Measurements from ENCODE around the gene FERMT2.

Gene FERMT2, protein sequence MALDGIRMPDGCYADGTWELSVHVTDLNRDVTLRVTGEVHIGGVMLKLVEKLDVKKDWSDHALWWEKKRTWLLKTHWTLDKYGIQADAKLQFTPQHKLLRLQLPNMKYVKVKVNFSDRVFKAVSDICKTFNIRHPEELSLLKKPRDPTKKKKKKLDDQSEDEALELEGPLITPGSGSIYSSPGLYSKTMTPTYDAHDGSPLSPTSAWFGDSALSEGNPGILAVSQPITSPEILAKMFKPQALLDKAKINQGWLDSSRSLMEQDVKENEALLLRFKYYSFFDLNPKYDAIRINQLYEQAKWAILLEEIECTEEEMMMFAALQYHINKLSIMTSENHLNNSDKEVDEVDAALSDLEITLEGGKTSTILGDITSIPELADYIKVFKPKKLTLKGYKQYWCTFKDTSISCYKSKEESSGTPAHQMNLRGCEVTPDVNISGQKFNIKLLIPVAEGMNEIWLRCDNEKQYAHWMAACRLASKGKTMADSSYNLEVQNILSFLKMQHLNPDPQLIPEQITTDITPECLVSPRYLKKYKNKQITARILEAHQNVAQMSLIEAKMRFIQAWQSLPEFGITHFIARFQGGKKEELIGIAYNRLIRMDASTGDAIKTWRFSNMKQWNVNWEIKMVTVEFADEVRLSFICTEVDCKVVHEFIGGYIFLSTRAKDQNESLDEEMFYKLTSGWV

DNA sequence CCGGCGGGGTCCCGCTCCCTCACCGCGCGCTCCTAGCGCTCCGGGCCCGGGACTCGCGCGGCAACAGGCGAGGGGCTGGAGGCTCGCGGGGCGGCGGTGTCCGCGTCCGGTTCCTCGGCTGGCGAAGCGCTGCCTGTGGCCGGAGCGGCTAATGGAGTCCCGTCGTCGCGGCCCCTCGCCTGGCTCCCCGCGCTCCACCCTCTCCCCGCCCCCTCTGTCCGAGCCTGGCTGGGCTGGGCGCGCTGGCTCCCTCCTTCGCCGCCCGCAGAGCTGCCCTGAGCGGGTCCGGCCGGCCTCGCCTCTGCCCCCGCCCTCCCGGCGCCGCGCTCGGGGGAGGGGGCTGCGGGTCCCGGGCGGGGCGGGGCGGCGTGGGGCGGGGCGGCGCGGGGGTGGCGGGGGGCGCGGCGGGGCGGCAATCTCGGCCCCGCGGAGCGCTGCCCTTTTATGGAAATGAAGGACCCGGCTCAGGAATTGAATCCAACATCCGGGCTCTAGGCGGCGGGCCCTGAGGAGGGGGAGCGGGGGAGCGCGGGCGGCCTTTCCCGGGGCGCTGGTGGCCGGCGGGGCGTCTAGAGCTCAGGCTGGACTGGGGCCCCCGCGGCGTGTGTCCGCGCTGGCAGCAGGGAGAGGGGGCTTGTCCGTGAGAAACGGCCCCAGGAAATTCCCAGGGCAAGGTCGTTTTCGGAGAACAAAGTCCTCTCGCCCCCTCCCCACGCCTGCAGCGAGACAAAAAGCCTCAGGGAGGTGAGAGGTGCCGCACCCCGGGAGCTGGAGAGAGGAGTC, at the start of gene FERMT2:
Gene FERMT2, minus strand, starts transcription at position 153 of the 783 bp plus-strand sequence. CDS start 482 bp downstream, outside the sequence.
- in situ Hi-C loops (cut with MboI; ENCODE audit: low sequenced_read_pairs), result no loop called here

DNA sequence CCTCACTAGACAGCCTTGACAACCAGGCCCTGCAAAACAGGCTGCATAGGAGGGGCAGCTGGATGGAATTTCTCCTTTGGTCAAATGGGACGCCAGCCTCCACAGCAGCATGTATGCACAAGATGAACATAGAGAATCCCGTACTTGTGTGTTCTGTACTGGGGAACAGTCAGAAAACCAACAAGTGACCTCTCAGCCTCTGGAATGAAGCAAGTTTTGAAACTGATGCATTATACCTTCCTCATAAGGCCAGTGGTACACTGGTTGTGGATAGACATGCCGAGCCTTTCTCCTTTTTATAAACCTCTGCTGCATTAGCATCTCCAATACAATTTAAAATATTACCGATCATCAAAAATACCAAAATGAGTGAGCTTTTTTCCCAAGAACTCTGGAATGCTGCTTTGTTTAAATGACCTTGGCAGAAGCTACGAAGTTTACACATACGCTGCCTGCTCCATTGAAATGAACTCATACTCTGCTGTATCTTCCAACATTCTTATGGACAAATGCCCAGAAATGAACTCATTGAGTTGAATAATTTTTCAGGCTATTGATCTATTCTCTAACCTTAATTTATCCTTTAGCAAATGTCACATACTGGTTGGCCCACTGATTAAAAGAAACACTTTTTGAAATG, 47.6 kb upstream of the FERMT2 start:
- in situ Hi-C loops (cut with MboI; ENCODE audit: low sequenced_read_pairs), result no loop called here

DNA sequence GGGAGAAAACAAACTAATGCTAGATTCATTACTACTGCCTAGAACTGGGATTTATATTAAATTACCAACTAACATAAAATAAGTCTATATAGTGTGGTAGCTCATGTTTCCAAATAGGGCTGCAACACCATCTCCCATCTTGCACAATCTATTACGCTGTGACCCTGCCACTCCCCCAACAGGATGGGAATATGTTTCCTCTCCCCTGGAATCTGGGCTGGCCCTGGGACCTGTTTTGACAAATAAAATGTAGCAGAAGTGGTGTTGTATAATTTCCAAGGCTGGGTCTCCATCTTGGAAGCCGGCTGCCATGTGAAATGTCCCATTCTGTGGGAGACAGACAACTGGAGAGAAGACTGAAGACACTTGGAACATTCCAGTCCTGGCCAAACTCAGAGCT, 45.6 kb upstream of the FERMT2 start:
- in situ Hi-C loops (cut with MboI; ENCODE audit: low sequenced_read_pairs), result no loop called here

DNA sequence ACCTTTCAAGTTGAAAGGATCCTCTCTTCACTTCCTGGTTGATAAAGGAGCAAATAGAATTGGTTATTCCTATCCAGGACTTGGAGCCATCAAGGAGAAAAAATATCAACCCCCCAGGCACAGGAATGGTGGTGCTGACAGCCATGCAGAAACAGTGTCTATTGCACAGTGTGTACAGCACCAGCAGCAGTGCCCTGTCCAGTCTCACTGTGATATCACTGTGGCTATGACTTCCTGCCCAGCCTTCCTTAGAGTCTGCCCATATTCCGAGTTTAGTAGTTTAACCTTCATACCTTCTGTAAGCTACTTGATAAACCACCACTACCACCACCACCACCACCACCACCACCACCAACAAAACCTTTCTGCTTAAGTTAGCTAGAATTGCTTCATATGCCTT, 45.1 kb upstream of the FERMT2 start:
- in situ Hi-C loops (cut with MboI; ENCODE audit: low sequenced_read_pairs), result no loop called here

DNA sequence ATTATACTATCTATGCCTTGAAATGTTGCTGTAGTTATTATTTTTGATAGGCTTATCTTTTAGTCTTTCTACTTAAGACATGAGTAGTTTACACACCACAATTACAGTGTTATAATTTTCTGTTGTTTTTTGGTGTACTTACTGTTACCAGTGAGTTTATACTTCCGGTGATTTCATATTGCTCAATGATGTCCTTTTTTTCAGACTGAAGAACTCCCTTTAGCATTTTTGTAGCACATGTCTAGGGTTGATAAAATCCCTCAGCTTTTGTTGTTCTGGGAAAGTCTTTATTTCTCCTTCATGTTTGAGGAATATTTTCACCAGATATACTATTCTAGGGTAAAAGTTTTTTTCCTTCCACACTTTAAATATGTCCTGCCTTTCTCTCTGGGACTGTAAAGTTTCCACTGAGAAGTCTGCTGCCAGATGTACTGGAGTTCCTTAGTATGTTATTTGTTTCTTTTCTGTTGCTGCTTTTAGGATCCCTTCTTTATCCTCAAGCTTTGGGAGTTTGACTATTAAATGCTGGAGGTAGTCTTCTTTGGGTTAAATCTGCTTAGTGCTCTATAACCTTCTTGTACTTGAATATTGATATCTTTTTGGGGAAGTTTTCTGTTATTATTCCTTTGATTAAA, 41.5 kb upstream of the FERMT2 start:
- in situ Hi-C loops (cut with MboI; ENCODE audit: low sequenced_read_pairs), result no loop called here

DNA sequence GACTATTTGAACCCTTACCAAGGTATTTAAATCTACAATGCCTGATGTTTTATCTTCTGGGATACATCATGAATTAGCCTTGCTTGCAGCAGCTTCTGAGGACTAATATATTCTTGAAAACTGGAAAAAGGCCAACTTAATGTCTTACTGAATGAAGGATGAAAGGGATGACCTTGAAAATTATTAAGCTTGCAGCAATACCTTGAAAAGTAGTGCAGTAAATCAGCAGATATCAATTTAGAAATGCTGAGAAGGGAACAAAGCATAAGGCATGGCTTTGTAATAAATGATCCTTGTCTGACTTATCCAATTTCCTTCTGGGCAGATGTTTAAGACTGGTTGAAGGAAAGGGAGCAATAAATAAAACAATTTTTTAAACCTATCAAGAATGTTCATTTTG, 37.3 kb upstream of the FERMT2 start:
- in situ Hi-C loops (cut with MboI; ENCODE audit: low sequenced_read_pairs), result no loop called here

DNA sequence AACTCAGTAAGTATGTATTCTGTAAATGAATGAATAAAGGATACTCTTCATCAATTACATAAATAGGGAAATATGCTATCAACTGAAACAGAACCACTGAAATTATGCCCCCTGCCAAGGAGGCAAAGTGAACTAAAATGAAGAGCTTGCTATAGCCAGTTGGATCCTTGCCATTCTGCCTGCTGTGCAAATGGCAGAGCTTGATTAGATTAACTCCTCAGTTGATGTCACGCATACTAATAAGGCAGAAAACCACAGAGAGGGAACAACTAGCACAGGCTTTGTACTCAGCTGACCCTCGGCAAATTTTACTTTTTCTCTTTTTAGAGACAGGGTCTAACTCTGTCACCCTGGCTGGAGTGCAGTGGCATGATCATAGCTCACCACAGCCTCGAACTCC, 36.7 kb upstream of the FERMT2 start:
- in situ Hi-C loops (cut with MboI; ENCODE audit: low sequenced_read_pairs), result no loop called here

DNA sequence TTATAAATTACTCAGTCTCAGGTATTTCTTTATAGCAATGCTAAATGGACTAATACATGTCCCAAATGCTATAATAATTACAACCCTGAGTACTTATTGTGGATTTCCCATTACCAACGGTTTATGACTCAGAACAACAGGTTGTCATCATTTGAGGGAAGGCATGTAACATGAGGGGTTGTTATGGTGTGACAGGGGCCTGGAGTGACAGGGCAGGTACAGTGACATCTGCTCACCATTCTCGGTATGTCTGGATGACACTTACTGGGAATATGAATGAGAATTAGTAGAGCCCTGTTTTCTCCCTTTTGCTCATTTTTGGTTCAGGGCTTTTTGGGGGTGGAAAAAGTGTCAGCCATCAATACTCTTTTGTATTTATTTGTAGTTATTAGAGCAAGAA, 36.2 kb upstream of the FERMT2 start:
- in situ Hi-C loops (cut with MboI; ENCODE audit: low sequenced_read_pairs), result no loop called here

DNA sequence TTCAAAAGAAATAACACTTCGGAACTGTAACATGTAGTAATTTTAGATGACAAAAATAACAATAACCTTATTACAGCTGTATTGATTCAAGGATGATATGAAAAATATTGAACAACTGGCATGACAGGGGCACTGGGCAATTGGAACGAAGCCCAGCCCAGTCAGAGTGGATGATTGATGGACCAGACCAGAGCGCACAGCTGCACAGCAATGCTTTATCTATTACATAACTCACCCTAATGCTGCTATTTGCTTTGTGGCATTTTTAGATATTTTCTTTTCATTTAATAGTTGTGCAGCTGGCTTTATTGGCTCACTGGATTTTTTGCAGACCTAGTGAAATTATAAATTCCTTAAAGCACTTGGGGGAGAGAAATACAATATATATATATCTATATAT, 26.9 kb upstream of the FERMT2 start:
- in situ Hi-C loops (cut with MboI; ENCODE audit: low sequenced_read_pairs), result no loop called here

DNA sequence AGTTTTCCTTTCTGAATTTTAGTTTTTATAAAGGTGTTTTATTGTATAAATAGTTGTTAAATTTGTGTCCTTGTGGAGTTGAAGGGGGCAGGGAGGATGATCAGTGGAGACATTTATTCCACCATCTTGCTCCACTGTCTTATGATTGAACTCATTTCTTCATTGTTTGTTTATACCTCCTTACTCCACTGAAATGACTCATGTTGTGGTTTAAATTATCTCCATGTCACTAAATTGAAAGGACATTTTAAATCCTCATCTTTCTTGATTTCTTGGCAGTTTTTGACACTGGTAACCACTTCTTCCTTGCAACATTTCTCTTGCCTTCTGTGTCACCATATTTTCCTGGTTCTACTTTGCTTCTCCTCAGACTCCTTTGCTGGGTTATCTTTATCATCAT, 23.6 kb upstream of the FERMT2 start:
- in situ Hi-C loops (cut with MboI; ENCODE audit: low sequenced_read_pairs), result no loop called here

DNA sequence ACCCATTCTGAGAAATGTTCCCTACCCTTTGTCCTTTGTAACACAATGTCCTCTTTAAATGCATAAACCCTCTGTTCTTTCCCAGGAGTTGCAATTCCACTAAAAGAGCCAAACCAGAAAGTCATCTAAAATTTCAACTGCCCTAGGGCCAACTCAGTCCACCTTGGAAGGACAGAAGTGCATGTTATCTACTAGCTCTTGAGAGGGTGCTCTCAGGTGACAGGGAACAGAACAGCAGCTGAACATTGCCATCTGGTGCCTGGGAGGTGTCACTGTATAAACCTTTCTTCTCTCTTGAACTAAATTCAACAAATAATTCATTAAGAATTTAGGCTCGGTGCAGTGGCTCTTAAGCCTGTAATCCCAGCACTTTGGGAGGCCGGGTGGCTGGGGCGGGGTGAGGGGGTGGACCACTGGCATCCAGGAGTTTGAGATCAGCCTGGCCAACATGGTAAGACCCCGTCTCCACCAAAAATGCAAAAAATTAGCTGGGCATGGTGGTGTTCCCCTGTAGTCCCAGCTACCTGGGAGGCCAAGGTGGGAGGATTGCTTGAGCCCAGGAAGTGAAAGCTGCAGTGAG, 10.3 kb upstream of the FERMT2 start:
- in situ Hi-C loops (cut with MboI; ENCODE audit: low sequenced_read_pairs), result no loop called here

DNA sequence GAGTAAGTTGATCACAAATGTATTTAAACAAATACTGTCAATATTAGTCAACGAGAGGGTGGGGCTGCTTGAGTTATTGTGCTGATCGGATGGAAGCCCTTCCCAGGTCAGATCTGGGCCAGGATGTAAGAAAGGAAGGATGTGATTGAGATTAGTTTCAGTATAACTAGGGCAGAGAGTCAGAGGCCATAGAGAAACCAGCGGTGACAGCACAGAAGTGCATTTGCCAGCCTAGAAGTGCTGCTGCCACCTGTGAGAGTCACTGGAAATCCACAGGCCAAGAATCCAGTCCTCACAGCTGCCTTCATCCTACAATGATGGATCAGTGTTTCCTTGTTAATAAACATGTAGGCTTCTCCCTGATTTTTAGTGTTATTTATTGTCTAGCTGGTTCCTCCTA, 9.8 kb upstream of the FERMT2 start:
- in situ Hi-C loops (cut with MboI; ENCODE audit: low sequenced_read_pairs), result no loop called here

DNA sequence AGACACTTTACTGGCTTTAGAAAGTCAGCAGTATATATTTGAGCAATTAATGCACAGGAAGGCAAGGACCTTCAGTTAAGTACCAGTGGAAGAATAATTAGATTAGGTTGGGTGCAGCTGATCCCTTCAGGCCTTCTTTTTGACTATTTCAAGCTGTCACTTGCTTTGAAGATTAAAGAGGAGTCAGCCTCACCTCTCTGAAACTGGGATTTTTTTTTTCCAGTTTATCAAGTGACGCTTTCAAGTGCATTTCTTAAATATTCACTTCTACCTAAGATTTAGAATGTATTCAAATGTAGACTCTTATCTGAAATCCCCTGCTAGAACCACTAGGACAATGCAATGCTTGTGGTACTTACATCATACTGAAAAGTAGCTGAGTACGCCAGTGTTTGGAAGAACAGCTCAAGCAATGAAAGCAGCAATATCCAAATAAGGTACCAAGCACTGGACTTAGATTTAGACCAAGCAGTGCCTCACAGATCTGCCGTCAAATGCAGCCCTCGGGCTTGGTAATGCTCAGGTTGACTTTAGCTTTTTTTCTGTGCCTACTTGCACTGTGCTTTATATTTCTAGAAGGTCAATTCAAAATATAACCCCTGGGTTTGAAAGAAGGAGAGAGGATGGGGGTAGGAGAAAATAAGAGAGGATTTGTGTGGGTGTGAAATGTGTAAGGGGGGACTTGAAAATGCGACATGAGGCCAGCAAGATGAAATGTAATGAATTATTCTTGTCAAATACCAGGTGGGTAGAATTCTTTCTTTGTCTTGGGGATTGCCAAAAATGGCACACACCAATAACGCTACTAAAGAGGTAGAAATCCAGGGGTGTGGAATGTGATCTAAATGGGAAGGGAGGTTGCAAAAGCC, 3.7 kb upstream of the FERMT2 start:
- in situ Hi-C loops (cut with MboI; ENCODE audit: low sequenced_read_pairs), result no loop called here

DNA sequence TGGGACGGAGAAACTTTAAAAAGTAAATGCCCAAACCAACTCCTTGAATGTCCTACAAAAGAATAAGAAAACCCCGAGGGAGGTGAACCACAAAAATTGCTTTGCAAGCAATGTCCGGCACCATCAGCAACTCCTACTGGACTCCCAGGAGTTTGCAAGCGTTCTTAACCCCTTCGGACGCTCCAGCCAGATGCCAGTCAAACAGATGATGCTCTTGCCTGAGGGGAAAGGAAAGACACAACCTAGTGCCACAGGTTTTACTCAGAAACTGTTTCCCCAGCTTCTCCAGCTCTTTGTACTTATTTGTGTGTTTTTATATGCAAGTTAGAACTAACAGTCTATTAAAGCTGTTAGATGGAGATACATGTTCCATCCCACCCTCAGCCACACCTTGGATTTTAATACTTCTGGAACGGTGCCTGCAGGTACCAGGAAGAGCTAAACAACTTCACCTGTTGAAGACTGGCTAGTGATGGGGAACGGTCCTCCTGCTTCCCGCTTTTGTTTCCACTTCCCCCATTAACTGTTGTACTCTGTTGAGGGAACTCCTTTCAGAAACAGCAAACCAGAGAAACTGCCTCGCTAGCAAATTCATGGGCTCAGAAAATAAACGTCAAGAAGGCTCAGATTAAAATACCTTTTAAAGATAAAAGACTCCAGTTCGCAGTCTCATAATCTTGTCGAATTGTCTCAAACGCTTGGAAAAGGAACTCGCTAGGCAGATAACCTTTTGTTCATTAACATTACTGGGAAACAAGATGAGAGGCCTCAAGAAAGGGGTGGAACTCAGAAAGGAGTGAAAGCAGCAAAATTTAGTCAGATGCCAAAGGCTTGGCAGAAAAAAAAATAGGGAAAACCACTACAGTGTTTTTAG, 1.1 kb upstream of the FERMT2 start:
- in situ Hi-C loops (cut with MboI; ENCODE audit: low sequenced_read_pairs), result no loop called here

DNA sequence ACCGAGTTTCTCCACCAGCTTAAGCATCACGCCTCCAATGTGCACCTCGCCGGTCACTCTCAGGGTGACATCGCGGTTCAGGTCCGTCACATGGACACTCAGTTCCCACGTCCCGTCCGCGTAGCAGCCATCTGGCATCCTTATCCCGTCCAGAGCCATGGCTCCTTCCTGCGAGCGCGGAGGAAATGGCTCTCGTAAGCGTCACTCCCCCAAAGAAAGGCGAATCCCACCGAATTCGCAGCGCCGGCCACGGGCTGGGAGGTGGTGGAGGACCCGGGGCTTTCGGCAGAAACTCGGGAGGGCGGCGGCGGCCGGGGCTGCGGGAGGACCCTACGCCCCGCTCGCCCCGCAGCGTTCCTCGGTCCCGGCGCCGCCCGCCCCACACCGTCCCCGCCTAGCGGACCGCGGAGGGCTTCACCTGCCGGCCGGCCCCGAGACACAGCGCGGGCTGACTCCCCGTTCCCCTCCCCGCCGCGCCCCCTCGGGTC, 396 bp downstream of the FERMT2 start:
- in situ Hi-C loops (cut with MboI; ENCODE audit: low sequenced_read_pairs), result no loop called here

DNA sequence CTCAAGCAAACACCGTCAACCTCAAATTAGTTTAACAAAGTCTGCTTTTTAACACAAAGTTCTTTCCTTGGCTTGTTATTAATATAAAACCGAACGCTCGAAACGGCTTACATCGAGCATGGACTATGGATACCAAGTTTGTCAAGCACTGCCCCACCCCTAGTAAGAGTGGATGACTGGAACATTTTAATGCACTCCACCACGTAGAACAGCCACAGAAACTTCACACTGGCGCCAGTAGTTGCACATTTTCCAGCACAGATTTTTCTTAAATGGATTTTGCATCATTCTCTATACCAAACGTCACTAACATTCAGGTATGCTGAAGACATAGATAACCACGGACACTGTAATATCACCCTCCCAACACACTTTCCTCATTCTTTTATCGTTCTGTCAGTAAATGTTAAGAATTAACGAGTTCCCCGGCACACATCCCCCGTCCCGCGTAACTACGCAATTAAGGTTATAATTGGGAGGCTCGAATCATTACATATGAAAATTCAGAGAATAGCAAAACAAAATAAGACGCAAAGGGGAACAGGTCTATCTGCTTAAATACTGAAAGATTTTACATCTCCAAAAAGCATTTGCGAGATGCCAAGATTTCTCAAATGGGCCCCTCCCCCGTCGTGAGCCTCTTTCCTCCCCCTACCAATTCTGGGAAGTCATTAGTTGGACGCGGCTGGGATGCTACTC, 990 bp downstream of the FERMT2 start:
- in situ Hi-C loops (cut with MboI; ENCODE audit: low sequenced_read_pairs), result no loop called here

DNA sequence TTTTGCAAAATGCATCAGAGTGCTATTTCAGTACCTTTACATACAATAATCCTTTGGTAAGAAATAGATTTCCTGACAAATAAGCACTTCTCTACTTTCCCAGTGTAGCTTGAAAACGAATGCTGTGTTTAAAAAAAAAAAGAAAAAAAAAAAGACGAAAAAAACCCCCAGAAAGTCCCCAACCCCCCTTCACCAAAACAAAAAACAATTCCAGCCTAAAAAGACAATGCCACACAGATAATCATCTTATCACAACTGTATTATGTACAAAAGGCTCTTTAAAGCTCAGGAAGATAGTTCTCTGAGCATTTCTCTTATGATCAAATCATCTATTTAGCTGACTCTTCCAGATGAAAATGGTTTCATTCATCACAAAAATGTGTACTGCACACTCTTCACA, 1.6 kb downstream of the FERMT2 start:
- in situ Hi-C loops (cut with MboI; ENCODE audit: low sequenced_read_pairs), result no loop called here

DNA sequence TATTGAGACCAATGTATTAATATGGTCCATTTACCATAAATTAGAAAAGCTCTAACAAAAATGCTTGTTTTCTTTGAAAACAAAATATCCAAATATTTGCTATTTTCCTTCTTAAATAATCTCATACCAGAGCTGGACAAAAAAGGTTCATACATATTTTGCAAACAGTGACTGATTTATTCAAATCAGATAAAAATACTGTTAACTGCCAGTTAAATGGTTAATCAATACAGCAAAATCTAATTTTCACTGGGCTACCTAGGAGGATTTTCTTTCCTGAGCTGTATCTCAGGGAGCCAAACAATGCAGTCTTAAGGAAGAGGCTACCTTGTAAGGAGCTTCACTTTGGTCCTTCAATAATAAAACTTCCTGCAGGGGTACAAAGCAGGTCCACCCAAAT, 2.0 kb downstream of the FERMT2 start:
- in situ Hi-C loops (cut with MboI; ENCODE audit: low sequenced_read_pairs), result no loop called here
